ENCODE data around the gene RNF128. TPM values are rescaled to one million over a fixed set of nuclear protein-coding genes. Genes with fewer than 3 reads are reported as not detected.
"Not testable (repeated sequence)": the region's sequence is repeated elsewhere in the genome, so short reads cannot be mapped to it uniquely, and the experiment has no call there.

The RNF128 gene
- total and polyA plus RNA-seq, 4 experiments from 2014 or later, result 0.11 to 0.42 (median 0.23) TPM; not detected in 1

DNA sequence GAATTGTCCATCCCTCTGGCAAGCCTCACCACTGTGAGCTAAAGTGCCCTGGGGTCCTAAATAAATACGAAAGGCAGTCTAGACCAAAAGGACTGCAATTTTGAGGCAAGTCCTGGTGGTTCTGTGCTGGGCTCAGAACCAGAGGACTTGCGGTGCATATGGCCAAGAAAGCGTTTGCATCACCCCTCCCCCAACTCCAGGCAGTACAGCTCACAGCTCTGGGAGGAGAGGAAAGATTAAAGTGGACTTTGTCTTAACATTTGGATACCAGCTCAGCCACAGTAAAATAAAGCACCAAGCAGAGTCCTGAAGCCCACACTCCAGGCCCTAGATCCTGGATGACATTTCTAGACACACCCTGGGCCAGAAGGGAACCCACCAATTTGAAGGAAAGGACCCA is 24.9 kb downstream of the RNF128 start:
- H3K27me3 ChIP-seq (ENCODE audit: insufficient read depth, low read length), result no peaks in the 10 kb centered on the region
- intact Hi-C loops (cut with micrococcal nuclease), result no loop called here
- Mint-ChIP-seq H3K4me1 (no peaks in the 10 kb centered on the region), H3K27ac (no peak overlapping the region), H3K27me3 (peaks cover 2 to 3% of the 10 kb centered on the region in 2 donors), H3K36me3 (no peaks in the 10 kb centered on the region), H3K4me3 (no peak overlapping the region), H3K9me3 (peaks cover 0 to 7% (median 4%) of the 10 kb centered on the region in 8 donors)
- no peaks in the 10 kb centered on the region for H3K4me1 ChIP-seq (ENCODE audit: insufficient read depth, low read length)
- H3K9me3 ChIP-seq (ENCODE audit: control insufficient read depth in 1 of 2, low read length in 2 of 2), result no peaks in the 10 kb centered on the region
- H3K27ac ChIP-seq (ENCODE audit: low read depth, low read length), result no peak overlapping the region
- H3K36me3 ChIP-seq (ENCODE audit: insufficient read depth, low read length), result no peaks in the 10 kb centered on the region
- H3K4me3 ChIP-seq (ENCODE audit: low read length in 2 of 2), result no peak overlapping the region
- POLR2A ChIA-PET (ENCODE audit: partially characterized antibody), result no interaction called here
- CTCF ChIA-PET (ENCODE audit: partially characterized antibody), result no interaction called here
- no peak for DNase-seq

DNA sequence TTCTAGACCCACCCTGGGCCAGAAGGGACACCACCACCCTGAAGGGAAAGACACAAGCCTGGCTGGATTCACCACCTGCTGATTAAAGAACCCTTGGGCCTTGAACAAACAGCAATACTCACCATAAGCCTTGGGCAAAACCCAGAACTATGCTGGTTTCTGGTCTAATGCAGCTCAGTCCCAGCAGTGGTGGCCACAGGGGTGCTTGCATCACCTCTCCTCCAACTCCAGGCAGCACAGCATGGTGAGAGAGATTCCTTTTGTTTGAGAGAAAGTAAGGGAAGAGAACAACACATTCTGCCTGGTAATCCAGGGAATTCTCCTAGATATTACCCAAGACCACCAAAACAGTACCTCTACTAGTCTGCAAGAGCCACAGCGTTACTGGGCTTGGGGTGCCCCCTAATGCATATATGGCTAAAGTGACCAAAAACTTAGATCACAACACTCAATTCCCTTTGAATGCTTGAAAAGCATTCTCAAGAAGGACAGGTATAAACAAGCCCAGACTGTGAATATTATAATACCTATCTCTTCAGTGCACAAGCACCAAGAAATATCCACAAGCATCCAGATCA is 25.7 kb downstream of the RNF128 start:
- intact Hi-C loops (cut with micrococcal nuclease), result no loop called here
- H3K36me3 Mint-ChIP-seq, result no peaks in the 10 kb centered on the region
- ChIA-PET CTCF (ENCODE audit: partially characterized antibody) (no interaction called here), POLR2A (ENCODE audit: partially characterized antibody) (no interaction called here)
- Histone ChIP-seq H3K36me3 (ENCODE audit: insufficient read depth, low read length) (no peaks in the 10 kb centered on the region), H3K27ac (ENCODE audit: low read depth, low read length) (no peak overlapping the region), H3K4me1 (ENCODE audit: insufficient read depth, low read length) (no peaks in the 10 kb centered on the region), H3K9me3 (ENCODE audit: control insufficient read depth in 1 of 2, low read length in 2 of 2) (no peaks in the 10 kb centered on the region), H3K4me3 (ENCODE audit: low read length in 2 of 2) (no peak overlapping the region), H3K27me3 (ENCODE audit: insufficient read depth, low read length) (no peaks in the 10 kb centered on the region)
- no peak overlapping the region for H3K27ac Mint-ChIP-seq
- peaks cover 0 to 7% (median 4%) of the 10 kb centered on the region in 8 donors for H3K9me3 Mint-ChIP-seq
- no peaks in the 10 kb centered on the region for H3K4me1 Mint-ChIP-seq
- H3K27me3 Mint-ChIP-seq, result peaks cover 2 to 3% of the 10 kb centered on the region in 2 donors
- DNase-seq, result no peak
- H3K4me3 Mint-ChIP-seq, result no peak overlapping the region

GRCh38 chrX:106769288-106769687 is 42.8 kb downstream of the RNF128 start:
- H3K36me3 Mint-ChIP-seq; H3K4me3 ChIP-seq (ENCODE audit: low read length in 2 of 2); DNase-seq; H3K4me1 ChIP-seq (ENCODE audit: insufficient read depth, low read length); H3K27me3 Mint-ChIP-seq; H3K9me3 ChIP-seq (ENCODE audit: control insufficient read depth in 1 of 2, low read length in 2 of 2); H3K36me3 ChIP-seq (ENCODE audit: insufficient read depth, low read length); intact Hi-C loops (cut with micrococcal nuclease); H3K4me3 Mint-ChIP-seq; CTCF ChIA-PET (ENCODE audit: partially characterized antibody); H3K27ac ChIP-seq (ENCODE audit: low read depth, low read length); H3K27ac Mint-ChIP-seq; H3K4me1 Mint-ChIP-seq; H3K9me3 Mint-ChIP-seq; H3K27me3 ChIP-seq (ENCODE audit: insufficient read depth, low read length); POLR2A ChIA-PET (ENCODE audit: partially characterized antibody): not testable (repeated sequence)

GRCh38 chrX:106774981-106775380 is 48.5 kb downstream of the RNF128 start:
- POLR2A ChIA-PET (ENCODE audit: partially characterized antibody), result no interaction called here
- Mint-ChIP-seq H3K9me3 (no peaks in the 10 kb centered on the region), H3K36me3 (no peaks in the 10 kb centered on the region), H3K27me3 (peaks cover 0 to 6% of the 10 kb centered on the region in 2 donors), H3K27ac (no peak overlapping the region), H3K4me3 (no peak overlapping the region), H3K4me1 (no peaks in the 10 kb centered on the region)
- intact Hi-C loops (cut with micrococcal nuclease), result no loop called here
- H3K27me3 ChIP-seq (ENCODE audit: insufficient read depth, low read length), result no peaks in the 10 kb centered on the region
- CTCF ChIA-PET (ENCODE audit: partially characterized antibody), result no interaction called here
- no peaks in the 10 kb centered on the region for H3K9me3 ChIP-seq (ENCODE audit: control insufficient read depth in 1 of 2, low read length in 2 of 2)
- no peak for DNase-seq
- H3K36me3 ChIP-seq (ENCODE audit: insufficient read depth, low read length), result no peaks in the 10 kb centered on the region
- H3K4me1 ChIP-seq (ENCODE audit: insufficient read depth, low read length), result no peaks in the 10 kb centered on the region
- H3K27ac ChIP-seq (ENCODE audit: low read depth, low read length), result no peak overlapping the region
- H3K4me3 ChIP-seq (ENCODE audit: low read length in 2 of 2), result no peak overlapping the region

DNA sequence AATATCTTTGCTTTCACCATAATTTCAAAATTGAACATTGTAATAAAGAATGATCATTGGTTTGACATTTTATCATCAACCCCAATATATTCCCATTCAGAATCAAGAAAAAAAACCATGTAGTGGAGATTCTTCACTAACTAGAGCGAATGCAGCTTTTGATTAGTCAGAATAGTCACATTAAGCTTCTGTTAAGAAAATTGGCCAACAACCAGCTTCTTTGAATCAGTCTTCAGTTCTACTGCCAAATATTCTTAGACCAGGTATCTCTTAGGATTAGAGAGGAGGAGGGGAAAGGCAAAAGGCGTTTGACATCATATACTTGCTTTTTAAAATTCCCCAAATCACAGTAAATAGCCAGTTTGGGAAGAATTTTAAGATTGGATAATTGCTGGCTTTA is 53.8 kb downstream of the RNF128 start:
- Mint-ChIP-seq H3K4me1 (no peaks in the 10 kb centered on the region), H3K9me3 (peaks cover 0 to 1% (median 0%) of the 10 kb centered on the region in 8 donors), H3K27ac (no peak overlapping the region), H3K4me3 (no peak overlapping the region), H3K36me3 (no peaks in the 10 kb centered on the region), H3K27me3 (peaks cover 0 to 1% of the 10 kb centered on the region in 2 donors)
- intact Hi-C loops (cut with micrococcal nuclease), result no loop called here
- no peaks in the 10 kb centered on the region for H3K27me3 ChIP-seq (ENCODE audit: insufficient read depth, low read length)
- no peak overlapping the region for H3K4me3 ChIP-seq (ENCODE audit: low read length in 2 of 2)
- no peaks in the 10 kb centered on the region for H3K4me1 ChIP-seq (ENCODE audit: insufficient read depth, low read length)
- ChIA-PET POLR2A (ENCODE audit: partially characterized antibody) (no interaction called here), CTCF (ENCODE audit: partially characterized antibody) (no interaction called here)
- H3K9me3 ChIP-seq (ENCODE audit: control insufficient read depth in 1 of 2, low read length in 2 of 2), result no peaks in the 10 kb centered on the region
- no peak for DNase-seq
- no peak overlapping the region for H3K27ac ChIP-seq (ENCODE audit: low read depth, low read length)
- H3K36me3 ChIP-seq (ENCODE audit: insufficient read depth, low read length), result no peaks in the 10 kb centered on the region

- Mint-ChIP-seq H3K4me3 (no peak overlapping the region), H3K36me3 (no peaks in the 10 kb centered on the region), H3K4me1 (no peaks in the 10 kb centered on the region), H3K27ac (no peak overlapping the region), H3K27me3 (peaks cover 0 to 1% of the 10 kb centered on the region in 2 donors), H3K9me3 (peaks cover 0 to 2% (median 0%) of the 10 kb centered on the region in 8 donors)
- intact Hi-C loops (cut with micrococcal nuclease), result no loop called here
- Histone ChIP-seq H3K36me3 (ENCODE audit: insufficient read depth, low read length) (no peaks in the 10 kb centered on the region), H3K4me1 (ENCODE audit: insufficient read depth, low read length) (no peaks in the 10 kb centered on the region), H3K4me3 (ENCODE audit: low read length in 2 of 2) (no peak overlapping the region), H3K27me3 (ENCODE audit: insufficient read depth, low read length) (no peaks in the 10 kb centered on the region), H3K27ac (ENCODE audit: low read depth, low read length) (no peak overlapping the region), H3K9me3 (ENCODE audit: control insufficient read depth in 1 of 2, low read length in 2 of 2) (no peaks in the 10 kb centered on the region)
- DNase-seq, result no peak
- ChIA-PET POLR2A (ENCODE audit: partially characterized antibody) (no interaction called here), CTCF (ENCODE audit: partially characterized antibody) (no interaction called here)
These were observed 54.3 kb downstream of the RNF128 start for GRCh38 chrX:106780664-106781377.

DNA sequence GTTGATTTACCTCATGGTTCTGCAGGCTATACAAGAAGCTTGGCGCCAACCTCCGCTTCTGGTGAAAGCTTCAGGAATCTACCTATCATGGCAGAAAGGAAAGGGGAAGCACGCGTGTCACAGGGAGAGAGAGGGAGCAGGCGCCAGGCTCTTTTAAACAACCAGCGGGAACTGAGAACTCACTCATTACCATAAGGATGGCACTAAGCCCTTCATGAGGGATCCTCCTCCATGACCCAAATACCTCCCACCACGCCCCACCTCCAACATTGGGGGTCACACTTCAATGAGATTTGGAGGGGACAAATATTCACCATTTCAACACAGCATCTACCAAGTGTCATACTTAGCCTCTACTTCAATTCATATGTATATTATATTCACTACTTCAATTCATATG is 57.2 kb downstream of the RNF128 start:
- no peaks in the 10 kb centered on the region for H3K36me3 Mint-ChIP-seq

More for the DNA sequence above, 57.2 kb downstream of the RNF128 start:
- POLR2A ChIA-PET (ENCODE audit: partially characterized antibody), result no interaction called here
- CTCF ChIA-PET (ENCODE audit: partially characterized antibody), result no interaction called here
- H3K27ac Mint-ChIP-seq, result no peak overlapping the region
- Histone ChIP-seq H3K4me1 (ENCODE audit: insufficient read depth, low read length) (no peaks in the 10 kb centered on the region), H3K4me3 (ENCODE audit: low read length in 2 of 2) (no peak overlapping the region), H3K27me3 (ENCODE audit: insufficient read depth, low read length) (no peaks in the 10 kb centered on the region), H3K9me3 (ENCODE audit: control insufficient read depth in 1 of 2, low read length in 2 of 2) (no peaks in the 10 kb centered on the region), H3K27ac (ENCODE audit: low read depth, low read length) (no peak overlapping the region), H3K36me3 (ENCODE audit: insufficient read depth, low read length) (no peaks in the 10 kb centered on the region)
- peaks cover 0 to 2% (median 0%) of the 10 kb centered on the region in 8 donors for H3K9me3 Mint-ChIP-seq
- no peak for DNase-seq
- no peak overlapping the region for H3K4me3 Mint-ChIP-seq
- H3K4me1 Mint-ChIP-seq, result no peaks in the 10 kb centered on the region
- peaks cover 1 to 2% of the 10 kb centered on the region in 2 donors for H3K27me3 Mint-ChIP-seq
- intact Hi-C loops (cut with micrococcal nuclease), result no loop called here
